HepG2 (cell line): ENCODE measurements around the gene ADGRL1. TPM values are rescaled to one million over a fixed set of nuclear protein-coding genes. Genes with fewer than 3 reads are reported as not detected.
A peak's percentile ranks its signal among the peaks of the same experiment; 100 is the strongest.

Experiments
- CTCF ChIP-seq: sonication (generic); formaldehyde crosslinking; IDR thresholded peaks from 2 replicates; pipeline ENCODE4 v1.5.0; 2020; ENCODE audit warnings: mild to moderate bottlenecking, missing genetic modification reagents, moderate library complexity
- DMTF1 ChIP-seq: sonication (generic); formaldehyde crosslinking; IDR thresholded peaks from 2 replicates; pipeline ENCODE4 v1.4.0; 2020; ENCODE audit warnings: mild to moderate bottlenecking, missing genetic modification reagents
- DZIP1 ChIP-seq: sonication (generic); formaldehyde crosslinking; IDR thresholded peaks from 2 replicates; pipeline ENCODE4 v1.5.0; 2020; ENCODE audit warnings: mild to moderate bottlenecking, missing genetic modification reagents
- IKZF1 ChIP-seq: fragments of 450-650 bp; IDR thresholded peaks from 2 replicates; pipeline ENCODE4 v1.7.1; 2016
- KMT2A ChIP-seq: sonication (generic); formaldehyde crosslinking; IDR thresholded peaks from 2 replicates; pipeline ENCODE4 v1.4.0; 2020; ENCODE audit warnings: missing genetic modification reagents
- MAFF ChIP-seq: IDR thresholded peaks from 2 replicates; pipeline ENCODE4 v1.6.1; 2011; ENCODE audit warnings: low read depth, low read length, improper control_type of control experiment
- NFATC3 ChIP-seq: sonication (generic); formaldehyde crosslinking; IDR thresholded peaks from 2 replicates; pipeline ENCODE4 v1.5.1; 2020; ENCODE audit warnings: mild to moderate bottlenecking, missing genetic modification reagents
- RXRB ChIP-seq: IDR thresholded peaks from 2 replicates; pipeline ENCODE4 v1.6.1; 2016; ENCODE audit warnings: borderline replicate concordance, missing genetic modification reagents, missing compliant biosample characterization
- THYN1 ChIP-seq: sonication (generic); formaldehyde crosslinking; IDR thresholded peaks from 2 replicates; pipeline ENCODE4 v1.8.1; 2023; ENCODE audit warnings: low read depth, mild to moderate bottlenecking, moderate library complexity, missing genetic modification reagents, borderline replicate concordance
- ZBTB42 ChIP-seq: sonication (generic); formaldehyde crosslinking; IDR thresholded peaks from 2 replicates; pipeline ENCODE4 v1.5.0; 2020; ENCODE audit warnings: mild to moderate bottlenecking, missing genetic modification reagents
- ZBTB43 ChIP-seq: sonication (generic); formaldehyde crosslinking; conservative IDR thresholded peaks from 2 replicates; pipeline ENCODE4 v1.4.0; 2020; ENCODE audit warnings: missing genetic modification reagents
- ZFP37 ChIP-seq: sonication (generic); formaldehyde crosslinking; IDR thresholded peaks from 2 replicates; pipeline ENCODE4 v1.4.0; 2020; ENCODE audit warnings: missing genetic modification reagents, borderline replicate concordance
- ZNF263 ChIP-seq: sonication (generic); formaldehyde crosslinking; IDR thresholded peaks from 2 replicates; pipeline ENCODE4 v1.4.0; 2020; ENCODE audit warnings: missing genetic modification reagents
- ZNF350 ChIP-seq: sonication (generic); formaldehyde crosslinking; IDR thresholded peaks from 2 replicates; pipeline ENCODE4 v1.4.0; 2020; ENCODE audit warnings: mild to moderate bottlenecking, low read depth, missing genetic modification reagents, borderline replicate concordance
- ZNF432 ChIP-seq: sonication (generic); formaldehyde crosslinking; IDR thresholded peaks from 2 replicates; pipeline ENCODE4 v1.5.0; 2020; ENCODE audit warnings: missing genetic modification reagents, mild to moderate bottlenecking, borderline replicate concordance
- ZNF576 ChIP-seq: sonication (generic); formaldehyde crosslinking; IDR thresholded peaks from 2 replicates; pipeline ENCODE4 v1.4.0; 2020; ENCODE audit warnings: mild to moderate bottlenecking, missing genetic modification reagents
- ZNF7 ChIP-seq: IDR thresholded peaks from 2 replicates; pipeline ENCODE4 v1.6.1; 2016; ENCODE audit warnings: missing biosample characterization, missing genetic modification reagents
- ZSCAN12 ChIP-seq: sonication (generic); formaldehyde crosslinking; IDR thresholded peaks from 2 replicates; pipeline ENCODE4 v1.9.0; 2021; ENCODE audit warnings: mild to moderate bottlenecking, missing genetic modification reagents
- polyA plus RNA-seq, 8 experiments: library from polyadenylated mRNA; depleted of rRNA in 3 of 8; stranded (reverse) in 7 of 8; unstranded in 1 of 8; fragments of >200 nt; fragmentation: Illumina TruSeq in 4 of 8; extraction: Trizol in 4 of 8; gene quantifications; 2 replicates each; pipeline versions ENCODE4 v1.2.1 to v1.2.3, GENCODE V29; 2011 to 2016; ENCODE audit warnings: low read depth in 4 of 8, missing spikeins in 1 of 8, mixed read lengths in 1 of 8; ENCODE audit not compliant: insufficient read depth in 1 of 8
- total RNA-seq, 5 experiments: library from RNA; depleted of rRNA; stranded (reverse); fragments of >200 nt; fragmentation: Illumina TruSeq; extraction: Trizol; gene quantifications; 2 replicates each; pipeline ENCODE4 v1.2.3, GENCODE V29; 2016; ENCODE audit warnings: low read depth in 1 of 5

The ADGRL1 gene
- total and polyA plus RNA-seq, 2 of the 13 experiments (the other 11 are each of a cell fraction or from before 2014, with no cell fraction given): 0.49 to 1.7 TPM

- TF ChIP-seq DMTF1: no peak
- TF ChIP-seq CTCF: peak; percentile 90
- TF ChIP-seq ZSCAN12 (CRISPR knock-in tag): no peak
- no peak for TF ChIP-seq ZFP37
- no peak for TF ChIP-seq ZBTB42 (CRISPR knock-in tag)
- TF ChIP-seq ZNF350: 0 out of 2 replicates have a peak, but pooled peaks have one; percentile 21
- TF ChIP-seq DZIP1 (CRISPR knock-in tag): 0 out of 2 replicates have a peak, but pooled peaks have one; percentile 39
- no peak for TF ChIP-seq ZNF7 (CRISPR knock-in tag)
- TF ChIP-seq ZNF576 (CRISPR knock-in tag): no peak
- TF ChIP-seq MAFF: no peak
- no peak for TF ChIP-seq NFATC3 (CRISPR knock-in tag)
- TF ChIP-seq KMT2A: no peak
- no peak for TF ChIP-seq RXRB (CRISPR knock-in tag)
- TF ChIP-seq ZBTB43 (CRISPR knock-in tag): no peak
- no peak for TF ChIP-seq IKZF1
- TF ChIP-seq ZNF263 (CRISPR knock-in tag): no peak
- no peak for TF ChIP-seq ZNF432
- no peak for TF ChIP-seq THYN1 (CRISPR knock-in tag)
Observed at GRCh38 chr19:14147797-14148605, 58.0 kb downstream of the ADGRL1 start (continued).
